Large intestine (tissue), 3 donors: Measurements from ENCODE around the gene ARHGAP22. TPM values are rescaled to one million over a fixed set of nuclear protein-coding genes. Genes with fewer than 3 reads are reported as not detected.
A peak's percentile ranks its signal among the peaks of the same experiment; 100 is the strongest.

Source experiments
- DNase-seq, 2 donors: peaks; one replicate each; pipeline versions ENCODE4 v3.0.0 to v3.0.0-alpha.2; 2013
- H3K27ac ChIP-seq: one replicate; pipeline ENCODE4 v1.5.1; 2013; ENCODE audit warnings: low read length
- H3K27me3 ChIP-seq: 2 replicates; pipeline ENCODE4 v1.6.1; 2013; ENCODE audit warnings: low read length; ENCODE audit not compliant: control insufficient read depth, insufficient read depth
- H3K36me3 ChIP-seq: 2 replicates; pipeline ENCODE4 v1.6.1; 2013; ENCODE audit warnings: low read length; ENCODE audit not compliant: control insufficient read depth, insufficient read depth
- H3K4me1 ChIP-seq: one replicate; pipeline ENCODE4 v1.6.1; 2013; ENCODE audit warnings: low read length; ENCODE audit not compliant: control insufficient read depth, insufficient read depth
- H3K4me3 ChIP-seq: one replicate; pipeline ENCODE4 v1.5.1; 2013; ENCODE audit warnings: low read length
- H3K9me3 ChIP-seq: one replicate; pipeline ENCODE4 v1.6.1; 2013; ENCODE audit warnings: mild to moderate bottlenecking, low read depth, low read length, moderate library complexity; ENCODE audit not compliant: control insufficient read depth
- WGBS: methylation state at CpG from one replicate; pipeline ENCODE4 v1.1.5; 2013; ENCODE audit warnings: low lambda C conversion rate; ENCODE audit not compliant: insufficient coverage; 5-methylcytosine and 5-hydroxymethylcytosine counted together
- polyA plus RNA-seq: library from polyadenylated mRNA; unstranded; fragments of 120-200 nt; gene quantifications from one replicate; pipeline ENCODE4 v1.2.1, GENCODE V29; 2013

ARHGAP22 gene
- polyA plus RNA-seq, 1 donor = 2.7 TPM

DNA sequence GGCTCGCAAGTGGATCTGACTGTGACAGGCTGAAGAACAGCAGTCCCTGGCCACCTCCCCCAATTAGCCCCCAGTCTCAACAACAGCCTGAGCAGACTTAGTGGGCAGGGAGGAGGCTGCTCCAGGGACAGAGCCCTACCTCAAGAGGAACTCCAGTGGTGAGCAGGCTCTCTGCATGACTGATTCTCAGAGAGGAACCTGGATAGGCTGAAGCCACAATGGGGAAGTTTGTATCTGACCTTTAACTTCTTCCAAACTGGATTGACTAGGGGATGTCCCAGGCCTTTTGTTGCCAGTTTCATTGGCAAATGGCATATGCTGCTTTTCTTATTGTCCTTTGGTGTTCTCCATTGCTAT lies 93.0 kb downstream of the ARHGAP22 start:
- WGBS = no CpG with 5 or more reads among the region's 1 CpG
- Histone ChIP-seq H3K4me1 (no peaks in the 10 kb centered on the region), H3K36me3 (no peaks in the 10 kb centered on the region), H3K4me3 (no peak overlapping the region), H3K27me3 (no peaks in the 10 kb centered on the region), H3K27ac (no peak overlapping the region), H3K9me3 (peaks cover 3% of the 10 kb centered on the region)
- DNase-seq = peak in 1 of 2 donors; percentile 17

DNA sequence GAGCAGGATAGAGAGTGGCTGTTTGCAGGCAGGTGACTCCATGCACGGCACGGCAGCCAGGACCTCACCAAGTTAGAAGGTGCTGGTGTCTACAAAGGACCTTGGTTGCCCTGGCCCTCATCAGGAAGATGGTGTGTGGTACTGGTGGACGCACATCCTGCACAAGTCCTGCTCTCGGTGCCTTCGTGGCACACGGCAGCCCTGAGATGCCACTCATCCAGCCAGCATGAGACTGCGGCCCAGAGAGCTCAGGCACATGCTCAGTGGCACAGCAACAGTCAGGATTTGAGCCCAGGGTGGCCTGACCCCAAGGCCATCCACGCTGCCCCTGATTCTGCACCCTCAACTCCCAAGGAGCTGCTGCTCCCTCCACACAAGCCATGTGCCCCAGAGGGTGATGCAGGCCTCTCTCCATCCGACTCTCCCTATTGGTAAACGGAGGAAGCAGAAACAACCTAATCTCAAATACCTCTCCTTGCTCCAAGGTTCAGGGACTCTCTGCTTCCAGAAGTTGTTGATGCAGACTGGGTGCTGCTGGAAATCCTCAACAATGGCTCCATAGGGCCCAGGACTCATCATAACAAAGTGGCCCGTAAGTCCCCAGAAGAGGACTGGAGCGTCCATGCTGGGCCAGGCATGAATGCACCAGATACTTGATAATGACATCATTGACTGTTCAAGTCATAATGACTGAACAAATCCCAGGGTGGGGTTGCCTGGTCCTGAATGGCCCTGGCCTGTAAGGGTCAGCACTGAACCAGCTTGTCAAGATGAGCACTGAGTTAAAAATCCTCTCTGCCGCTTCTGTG lies 93.6 kb downstream of the ARHGAP22 start:
- Histone ChIP-seq H3K4me3 (no peak overlapping the region), H3K4me1 (no peaks in the 10 kb centered on the region), H3K36me3 (no peaks in the 10 kb centered on the region), H3K27ac (no peak overlapping the region), H3K27me3 (no peaks in the 10 kb centered on the region), H3K9me3 (peaks cover 3% of the 10 kb centered on the region)
- no peak for DNase-seq
- WGBS = no CpG with 5 or more reads among the region's 13 CpGs

DNA sequence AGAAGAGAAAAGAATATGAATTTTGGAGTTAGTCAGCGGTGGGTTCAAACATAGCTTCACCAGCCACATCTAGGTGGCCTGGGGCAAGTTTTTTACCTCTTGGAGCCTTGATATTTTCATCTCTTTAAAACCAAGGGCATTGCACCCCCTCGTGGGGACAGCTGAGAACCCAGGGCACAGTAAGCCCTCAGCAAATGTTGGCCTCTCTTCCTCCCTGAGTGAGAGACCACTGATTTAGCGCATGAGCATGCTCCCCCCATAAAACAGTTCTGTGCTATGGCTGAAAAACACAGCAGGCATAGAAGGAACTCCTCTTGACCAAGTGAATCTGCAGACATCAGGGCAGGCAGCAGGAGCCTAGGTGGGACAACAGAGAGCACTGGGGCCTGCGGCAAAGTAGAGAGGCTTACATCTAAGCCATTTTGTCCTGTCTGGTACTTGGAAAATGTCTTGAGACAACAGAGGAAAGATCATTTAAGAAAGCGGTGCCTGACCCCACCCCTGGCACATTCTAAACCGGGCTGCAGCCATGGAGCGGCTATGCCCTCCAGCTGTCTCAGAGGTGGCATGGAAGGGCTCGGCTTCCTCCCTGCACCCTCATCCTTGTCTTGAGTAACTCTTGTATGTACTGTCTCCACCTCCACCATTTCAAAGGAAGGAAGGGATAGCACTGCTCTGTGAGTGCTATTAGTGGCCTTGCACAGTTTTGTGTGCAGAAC lies 94.7 kb downstream of the ARHGAP22 start:
- no peak overlapping the region for H3K27ac ChIP-seq
- H3K36me3 ChIP-seq = no peaks in the 10 kb centered on the region
- H3K9me3 ChIP-seq = no peaks in the 10 kb centered on the region
- DNase-seq = no peak
- no CpG with 5 or more reads among the region's 8 CpGs for whole genome bisulfite sequencing
- no peak overlapping the region for H3K4me3 ChIP-seq
- no peaks in the 10 kb centered on the region for H3K27me3 ChIP-seq
- no peaks in the 10 kb centered on the region for H3K4me1 ChIP-seq

DNA sequence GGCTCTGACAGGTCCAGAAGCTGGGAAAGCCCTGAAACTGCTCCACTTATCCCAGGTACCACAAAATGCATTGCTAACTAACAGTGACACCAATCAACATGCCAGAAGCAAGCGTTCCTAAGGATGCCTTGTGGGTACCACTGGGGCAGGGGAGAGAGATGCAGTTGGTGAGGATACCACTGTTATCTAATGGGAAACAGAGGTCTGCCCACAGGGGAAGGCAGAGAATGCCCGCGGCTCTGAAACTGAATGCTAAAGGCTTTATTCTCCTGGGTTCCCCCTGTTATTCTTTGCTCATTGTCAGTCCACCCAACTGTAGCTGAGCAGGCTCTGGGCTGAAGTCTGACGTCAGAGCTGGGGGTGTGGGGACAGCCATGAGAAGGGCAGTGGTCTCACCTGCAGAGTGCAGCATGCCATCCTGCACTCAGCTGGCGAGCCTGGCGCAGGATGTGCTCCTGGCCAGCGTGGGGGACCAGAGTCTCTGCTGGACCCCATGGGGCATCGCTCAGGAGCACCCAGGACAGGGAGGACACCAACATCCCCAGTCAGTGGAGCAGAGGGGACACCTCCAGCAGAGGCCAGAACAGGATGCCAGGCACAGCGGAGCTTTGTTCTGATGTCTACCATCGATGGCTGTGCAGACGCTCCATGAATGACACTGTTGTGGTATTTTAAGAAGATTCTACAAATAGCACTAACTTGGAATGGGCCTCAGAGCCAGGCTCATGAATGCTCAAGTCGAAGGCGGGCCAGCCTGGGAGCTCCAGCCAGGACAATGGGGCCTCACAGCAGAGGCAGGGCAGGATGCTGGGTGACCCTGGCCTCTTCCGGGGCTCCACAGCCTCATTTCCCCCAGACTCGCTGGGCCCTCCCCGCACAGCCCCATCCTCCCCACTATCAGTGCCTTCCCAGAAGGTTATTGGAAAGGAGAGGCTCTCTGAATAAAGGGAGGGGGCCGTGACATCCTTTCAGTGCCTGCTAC lies 95.8 kb downstream of the ARHGAP22 start:
- Histone ChIP-seq H3K9me3 (no peaks in the 10 kb centered on the region), H3K4me3 (no peak overlapping the region), H3K36me3 (no peaks in the 10 kb centered on the region), H3K27ac (no peak overlapping the region), H3K27me3 (no peaks in the 10 kb centered on the region), H3K4me1 (no peaks in the 10 kb centered on the region)
- no CpG with 5 or more reads among the region's 17 CpGs for WGBS
- no peak for DNase-seq

DNA sequence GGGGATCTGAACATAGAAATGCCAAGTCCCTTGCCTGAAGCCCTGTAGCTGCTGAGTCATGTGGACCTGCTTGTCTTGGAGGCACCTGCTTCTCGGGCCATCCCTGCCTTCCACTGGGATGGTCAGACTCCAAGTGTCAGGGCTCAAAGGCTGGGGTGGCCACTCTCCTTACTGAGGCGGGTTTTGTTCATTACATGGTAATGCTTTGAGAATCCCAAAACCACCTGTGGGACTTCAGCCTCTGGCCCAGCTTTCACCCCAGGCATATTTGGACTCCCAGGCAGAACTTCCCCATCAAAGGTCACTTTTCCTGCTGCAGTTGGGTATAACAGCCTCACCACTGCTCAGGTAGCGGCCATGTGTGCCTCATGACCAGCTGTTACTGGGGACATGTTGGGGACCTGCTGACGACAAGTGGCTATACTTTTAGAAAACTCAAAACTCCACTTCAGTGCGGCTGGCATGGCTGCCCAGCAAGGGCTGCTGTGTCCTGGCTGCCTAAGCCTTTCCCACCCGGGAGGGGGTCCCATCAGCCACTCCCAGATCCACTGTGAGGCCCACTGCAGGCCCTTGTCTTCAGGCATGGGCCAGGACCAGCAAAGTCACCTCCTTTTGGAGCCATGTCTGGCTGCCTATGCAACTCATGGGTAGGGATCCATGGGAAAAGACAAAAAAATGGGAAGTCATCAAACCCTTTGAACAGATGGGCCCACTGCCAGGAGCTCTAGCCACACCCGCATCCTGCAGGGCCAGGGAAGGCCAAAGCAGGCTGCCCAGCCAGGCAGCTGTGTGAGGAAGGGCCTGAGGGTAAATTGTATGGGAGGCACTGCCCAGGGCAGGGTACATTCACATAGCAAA lies 96.7 kb downstream of the ARHGAP22 start:
- DNase-seq = no peak
- H3K27me3 ChIP-seq = no peaks in the 10 kb centered on the region
- WGBS = no CpG with 5 or more reads among the region's 7 CpGs

DNA sequence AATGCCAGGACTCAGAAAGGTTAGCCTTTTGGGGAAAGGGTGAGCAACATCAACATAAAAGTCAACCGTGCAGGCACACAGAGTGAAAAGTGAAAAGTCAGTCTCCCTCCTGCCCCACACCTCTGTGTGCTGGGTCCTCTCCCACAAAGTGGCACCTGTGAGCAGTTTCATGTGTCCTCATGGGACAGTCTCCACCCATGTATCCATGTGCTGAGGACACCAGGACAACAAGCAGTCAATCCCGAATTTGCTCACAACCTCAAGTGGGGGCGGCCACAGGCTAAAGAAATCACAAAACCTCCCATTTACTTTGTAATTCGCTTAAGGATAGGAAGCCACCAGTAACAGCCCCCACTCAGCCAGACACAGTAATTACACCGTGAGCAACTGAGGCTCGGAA lies 97.4 kb downstream of the ARHGAP22 start:
- DNase-seq = no peak
- H3K9me3 ChIP-seq = no peaks in the 10 kb centered on the region
- no peak overlapping the region for H3K4me3 ChIP-seq
- no peak overlapping the region for H3K27ac ChIP-seq
- no peaks in the 10 kb centered on the region for H3K36me3 ChIP-seq
- no peaks in the 10 kb centered on the region for H3K27me3 ChIP-seq
- WGBS = no CpG with 5 or more reads among the region's 6 CpGs
- no peaks in the 10 kb centered on the region for H3K4me1 ChIP-seq

More for the DNA sequence above, 96.7 kb downstream of the ARHGAP22 start:
- Histone ChIP-seq H3K9me3 (no peaks in the 10 kb centered on the region), H3K27ac (no peak overlapping the region), H3K4me1 (no peaks in the 10 kb centered on the region), H3K4me3 (no peak overlapping the region), H3K36me3 (no peaks in the 10 kb centered on the region)

DNA sequence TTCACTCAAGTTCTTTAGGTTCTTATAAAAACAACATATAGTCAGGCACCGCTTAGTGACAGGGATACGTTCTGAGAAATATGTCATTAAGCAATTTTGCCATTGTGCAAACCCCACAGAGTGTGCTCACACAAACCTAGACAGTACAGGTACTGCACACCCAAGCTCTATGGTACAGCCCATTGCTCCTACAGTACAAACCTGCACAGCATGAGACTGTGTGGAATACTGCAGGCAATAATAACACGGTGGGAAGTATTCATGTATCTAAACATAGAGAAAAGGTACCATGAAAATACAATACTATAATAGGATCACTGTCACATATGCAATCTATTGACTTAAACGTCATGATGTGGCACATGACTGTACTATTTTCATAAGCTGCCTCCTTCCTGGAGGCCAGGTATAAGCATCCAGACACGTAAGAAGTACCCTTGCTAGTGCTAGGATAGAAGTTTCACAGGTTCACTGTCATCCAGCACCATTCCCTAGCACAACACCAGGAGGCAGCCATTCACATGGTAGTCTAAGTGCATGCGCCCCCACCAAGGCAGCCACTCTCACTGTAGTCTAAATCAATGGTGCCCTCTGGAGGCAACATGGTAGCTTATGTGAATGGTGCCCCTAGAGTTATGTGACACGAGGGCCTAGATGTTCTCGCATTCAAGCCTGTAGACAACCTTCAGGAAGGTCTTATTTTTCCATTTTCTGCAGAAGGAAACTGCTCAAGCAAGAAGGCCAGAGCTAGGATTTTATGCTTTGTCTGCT lies 98.5 kb downstream of the ARHGAP22 start:
- no peaks in the 10 kb centered on the region for H3K4me1 ChIP-seq
- H3K27ac ChIP-seq = no peak overlapping the region
- no peak overlapping the region for H3K4me3 ChIP-seq
- DNase-seq = peak in 1 of 2 donors; percentile 37
- H3K9me3 ChIP-seq = no peaks in the 10 kb centered on the region
- H3K36me3 ChIP-seq = no peaks in the 10 kb centered on the region
- WGBS = 100% methylated on average over 1 of the region's 8 CpGs
- H3K27me3 ChIP-seq = no peaks in the 10 kb centered on the region

DNA sequence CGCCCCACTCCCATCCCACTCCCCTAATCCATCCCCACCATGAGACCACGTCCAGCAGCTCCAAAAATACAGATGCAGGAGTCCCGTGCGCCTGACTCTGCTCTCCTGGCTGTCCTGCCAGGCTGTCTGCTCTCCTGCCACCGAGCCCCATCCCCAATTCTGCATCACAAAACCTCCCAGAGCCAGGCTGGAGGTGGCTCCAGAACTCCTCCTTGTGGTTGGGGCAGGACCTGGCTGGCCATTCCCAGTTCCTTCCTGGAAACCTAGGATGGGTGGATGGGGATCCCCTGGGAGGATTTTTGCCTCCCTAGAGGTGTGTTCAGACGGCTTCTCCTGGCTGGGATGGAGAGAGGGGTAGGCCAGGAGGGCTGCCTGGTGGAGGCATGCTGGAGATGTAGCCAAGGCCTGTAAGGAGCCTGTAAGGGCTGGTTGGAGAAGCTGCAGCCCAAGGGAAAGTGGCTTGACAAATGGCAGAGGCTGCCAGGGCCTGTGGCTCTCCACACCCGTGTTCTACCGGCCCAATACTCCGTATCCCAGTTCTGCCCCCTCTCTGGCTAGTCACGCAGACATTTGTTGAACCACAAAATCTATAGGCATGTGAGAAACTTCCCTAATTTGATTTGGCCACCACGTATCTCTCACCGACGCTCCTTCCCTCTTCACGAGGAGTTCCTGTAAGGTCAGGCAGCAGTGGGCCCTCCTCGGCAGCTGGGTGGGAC lies 99.3 kb downstream of the ARHGAP22 start:
- no peak overlapping the region for H3K27ac ChIP-seq
- H3K4me1 ChIP-seq = no peaks in the 10 kb centered on the region
- 83% methylated on average over 2 of the region's 15 CpGs for WGBS
- DNase-seq = no peak
- no peak overlapping the region for H3K4me3 ChIP-seq
- no peaks in the 10 kb centered on the region for H3K9me3 ChIP-seq
- no peaks in the 10 kb centered on the region for H3K36me3 ChIP-seq
- no peaks in the 10 kb centered on the region for H3K27me3 ChIP-seq
